OCI-LY1 (cell line): Measurements from ENCODE around the gene ENDOG.

ENCODE experiments used
- H2AFZ ChIP-seq: fragments of 200-600 bp; sonication (generic), shearing (Covaris generic); 2 replicates; pipeline ENCODE4 v1.6.0; 2014; ENCODE audit warnings: antibody characterized with exemption, mild to moderate bottlenecking, low read length
- H3F3A ChIP-seq: fragments of 200-600 bp; sonication (generic), shearing (Covaris generic); 2 replicates; pipeline ENCODE4 v1.6.0; 2014; ENCODE audit warnings: mild to moderate bottlenecking, antibody characterized with exemption, low read length, moderate library complexity; ENCODE audit not compliant: insufficient read depth
- H3K27ac ChIP-seq: fragments of 200-600 bp; sonication (generic); 2 replicates; pipeline ENCODE4 v1.5.1; 2014; ENCODE audit warnings: low read length, mixed run types, mild to moderate bottlenecking, low read depth; ENCODE audit not compliant: poor library complexity, severe bottlenecking
- H3K27me3 ChIP-seq: fragments of 200-600 bp; sonication (generic); 2 replicates; pipeline ENCODE4 v1.6.0; 2014; ENCODE audit warnings: antibody characterized with exemption, mild to moderate bottlenecking, low read length, moderate library complexity; ENCODE audit not compliant: insufficient read depth
- H3K36me3 ChIP-seq: fragments of 200-600 bp; sonication (generic); 2 replicates; pipeline ENCODE4 v1.6.1; 2014; ENCODE audit warnings: mild to moderate bottlenecking, antibody characterized with exemption, low read length, moderate library complexity, mixed read lengths; ENCODE audit not compliant: insufficient read depth
- H3K4me1 ChIP-seq: fragments of 200-600 bp; sonication (generic); 2 replicates; pipeline ENCODE4 v1.5.1; 2014; ENCODE audit warnings: mild to moderate bottlenecking, low read length, moderate library complexity; ENCODE audit not compliant: insufficient read depth, severe bottlenecking
- H3K4me2 ChIP-seq: fragments of 200-600 bp; sonication (generic), shearing (Covaris generic); 2 replicates; pipeline ENCODE4 v1.6.1; 2014; ENCODE audit warnings: low read length
- H3K4me3 ChIP-seq: fragments of 200-600 bp; sonication (generic); 2 replicates; pipeline ENCODE4 v1.5.1; 2014; ENCODE audit warnings: low read length, low read depth, mild to moderate bottlenecking, mixed read lengths; ENCODE audit not compliant: poor library complexity, severe bottlenecking
- H3K79me2 ChIP-seq: fragments of 200-600 bp; shearing (Covaris generic); 2 replicates; pipeline ENCODE4 v1.6.1; 2016; ENCODE audit warnings: mixed run types, low read length, mixed read lengths; ENCODE audit not compliant: insufficient read depth
- H3K9ac ChIP-seq: fragments of 200-600 bp; sonication (generic), shearing (Covaris generic); 2 replicates; pipeline ENCODE4 v1.6.1; 2014; ENCODE audit warnings: mild to moderate bottlenecking, low read length, mixed read lengths
- H3K9me2 ChIP-seq: fragments of 200-600 bp; sonication (generic), shearing (Covaris generic); 2 replicates; pipeline ENCODE4 v1.6.1; 2014; ENCODE audit warnings: low read depth, mild to moderate bottlenecking, low read length, mixed read lengths
- H3K9me3 ChIP-seq: fragments of 200-600 bp; shearing (Covaris generic); 2 replicates; pipeline ENCODE4 v1.6.1; 2014; ENCODE audit warnings: low read length, mixed read lengths
- H4K20me1 ChIP-seq: fragments of 200-600 bp; sonication (generic), shearing (Covaris generic); 2 replicates; pipeline ENCODE4 v1.6.0; 2016; ENCODE audit warnings: mild to moderate bottlenecking, low read length; ENCODE audit not compliant: insufficient read depth
- EZH2 ChIP-seq: fragments of 200-600 bp; sonication (generic), shearing (Covaris generic); IDR thresholded peaks from 2 replicates; pipeline ENCODE4 v1.8.0; 2017; ENCODE audit warnings: borderline replicate concordance, mixed run types, mild to moderate bottlenecking, antibody characterized with exemption, low read length, moderate library complexity, mixed read lengths
- TF ChIP-seq, protein P1 (sequence below): fragments of 200-600 bp; sonication (generic), shearing (Covaris generic); IDR thresholded peaks from 2 replicates; pipeline ENCODE4 v1.5.1; 2017; ENCODE audit warnings: mild to moderate bottlenecking, antibody characterized with exemption, low read length, moderate library complexity, mixed read lengths

Gene ENDOG

GRCh38 chr9:128808543-128808942 lies 9.8 kb upstream of the ENDOG start:
- Histone ChIP-seq H2AFZ (no peak overlapping the region), H3K36me3 (peaks cover 31% of the 10 kb centered on the region), H3K79me2 (no peaks in the 10 kb centered on the region), H3F3A (peaks cover 3% of the 10 kb centered on the region; the same call in 1 of the 2 replicates), H3K27me3 (no peaks in the 10 kb centered on the region), H3K4me3 (no peak overlapping the region), H3K9ac (no peak overlapping the region), H3K9me2 (no peaks in the 10 kb centered on the region), H3K27ac (no peak overlapping the region), H4K20me1 (no peaks in the 10 kb centered on the region), H3K4me2 (no peak overlapping the region), H3K4me1 (no peaks in the 10 kb centered on the region), H3K9me3 (no peaks in the 10 kb centered on the region)
- no peak for TF ChIP-seq EZH2
- TF ChIP-seq, protein P1, sequence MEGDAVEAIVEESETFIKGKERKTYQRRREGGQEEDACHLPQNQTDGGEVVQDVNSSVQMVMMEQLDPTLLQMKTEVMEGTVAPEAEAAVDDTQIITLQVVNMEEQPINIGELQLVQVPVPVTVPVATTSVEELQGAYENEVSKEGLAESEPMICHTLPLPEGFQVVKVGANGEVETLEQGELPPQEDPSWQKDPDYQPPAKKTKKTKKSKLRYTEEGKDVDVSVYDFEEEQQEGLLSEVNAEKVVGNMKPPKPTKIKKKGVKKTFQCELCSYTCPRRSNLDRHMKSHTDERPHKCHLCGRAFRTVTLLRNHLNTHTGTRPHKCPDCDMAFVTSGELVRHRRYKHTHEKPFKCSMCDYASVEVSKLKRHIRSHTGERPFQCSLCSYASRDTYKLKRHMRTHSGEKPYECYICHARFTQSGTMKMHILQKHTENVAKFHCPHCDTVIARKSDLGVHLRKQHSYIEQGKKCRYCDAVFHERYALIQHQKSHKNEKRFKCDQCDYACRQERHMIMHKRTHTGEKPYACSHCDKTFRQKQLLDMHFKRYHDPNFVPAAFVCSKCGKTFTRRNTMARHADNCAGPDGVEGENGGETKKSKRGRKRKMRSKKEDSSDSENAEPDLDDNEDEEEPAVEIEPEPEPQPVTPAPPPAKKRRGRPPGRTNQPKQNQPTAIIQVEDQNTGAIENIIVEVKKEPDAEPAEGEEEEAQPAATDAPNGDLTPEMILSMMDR = no peak

GRCh38 chr9:128809036-128809599 lies 9.2 kb upstream of the ENDOG start:
- H4K20me1 ChIP-seq = no peaks in the 10 kb centered on the region
- H3K4me3 ChIP-seq = no peak overlapping the region
- no peak overlapping the region for H3K27ac ChIP-seq
- H3K9me3 ChIP-seq = no peaks in the 10 kb centered on the region
- no peak overlapping the region for H3K9ac ChIP-seq
- H3K27me3 ChIP-seq = no peaks in the 10 kb centered on the region
- H3K9me2 ChIP-seq = no peaks in the 10 kb centered on the region
- peaks cover 25% of the 10 kb centered on the region for H3K36me3 ChIP-seq
- H3F3A ChIP-seq = peaks cover 3% of the 10 kb centered on the region; the same call in 1 of the 2 replicates
- no peaks in the 10 kb centered on the region for H3K79me2 ChIP-seq
- no peaks in the 10 kb centered on the region for H3K4me1 ChIP-seq
- TF ChIP-seq, protein P1 = no peak
- TF ChIP-seq EZH2 = no peak
- H2AFZ ChIP-seq = no peak overlapping the region
- H3K4me2 ChIP-seq = no peak overlapping the region

DNA sequence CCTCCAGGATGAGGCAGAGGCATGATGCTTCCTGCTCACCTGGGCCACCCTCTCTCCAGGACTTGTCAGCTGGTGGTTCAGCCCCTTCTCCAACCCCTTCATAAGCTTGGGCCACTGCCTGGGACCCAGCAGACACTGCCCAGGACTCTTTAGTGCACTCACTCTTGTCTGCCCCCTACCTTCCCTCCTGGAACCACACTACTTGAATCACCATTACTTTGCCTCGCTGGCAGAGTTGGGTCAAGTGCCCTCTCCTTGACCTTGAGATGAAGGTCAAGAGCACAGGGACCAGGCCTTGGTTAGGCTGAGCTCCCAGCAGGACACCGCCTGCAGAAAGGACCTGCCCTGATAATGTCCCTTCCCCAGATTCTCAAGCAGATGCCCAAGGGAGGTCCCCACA lies 8.5 kb upstream of the ENDOG start:
- Histone ChIP-seq H3K4me1 (no peaks in the 10 kb centered on the region), H3F3A (peaks cover 3% of the 10 kb centered on the region; the same call in 1 of the 2 replicates), H3K4me2 (no peak overlapping the region), H3K9me3 (no peaks in the 10 kb centered on the region), H3K9ac (no peak overlapping the region), H4K20me1 (no peaks in the 10 kb centered on the region), H3K9me2 (no peaks in the 10 kb centered on the region), H3K36me3 (peaks cover 25% of the 10 kb centered on the region), H3K4me3 (no peak overlapping the region), H3K79me2 (no peaks in the 10 kb centered on the region), H2AFZ (no peak overlapping the region), H3K27ac (no peak overlapping the region), H3K27me3 (no peaks in the 10 kb centered on the region)
- TF ChIP-seq, protein P1 = peak; percentile 23; the same call in 1 of the 2 replicates
- no peak for TF ChIP-seq EZH2
